Loucy (cell line): ENCODE results near the gene COL23A1.

Source experiments
- CTCF ChIP-seq: fragments of 200-600 bp; sonication (generic); conservative IDR thresholded peaks from 2 replicates; pipeline ENCODE4 v1.5.1; 2014; ENCODE audit warnings: mild to moderate bottlenecking, antibody characterized with exemption, low read length
- EZH2phosphoT487 ChIP-seq: fragments of 200-600 bp; IDR thresholded peaks from 2 replicates; pipeline ENCODE4 v1.6.1; 2018; ENCODE audit warnings: antibody characterized with exemption, mild to moderate bottlenecking, moderate library complexity, borderline replicate concordance

GRCh38 chr5:178553517-178553916 lies 36.7 kb downstream of the COL23A1 start:
- no peak for TF ChIP-seq CTCF
- TF ChIP-seq EZH2phosphoT487 = no peak
